GM19452 (cell line): ENCODE measurements around the gene NF2.

Experiments used
- ATAC-seq: cut with Tn5 transposase; IDR thresholded peaks from one replicate; pipeline ENCODE4 v1.9.1; 2021; ENCODE audit not compliant: unreplicated experiment

NF2 gene

DNA sequence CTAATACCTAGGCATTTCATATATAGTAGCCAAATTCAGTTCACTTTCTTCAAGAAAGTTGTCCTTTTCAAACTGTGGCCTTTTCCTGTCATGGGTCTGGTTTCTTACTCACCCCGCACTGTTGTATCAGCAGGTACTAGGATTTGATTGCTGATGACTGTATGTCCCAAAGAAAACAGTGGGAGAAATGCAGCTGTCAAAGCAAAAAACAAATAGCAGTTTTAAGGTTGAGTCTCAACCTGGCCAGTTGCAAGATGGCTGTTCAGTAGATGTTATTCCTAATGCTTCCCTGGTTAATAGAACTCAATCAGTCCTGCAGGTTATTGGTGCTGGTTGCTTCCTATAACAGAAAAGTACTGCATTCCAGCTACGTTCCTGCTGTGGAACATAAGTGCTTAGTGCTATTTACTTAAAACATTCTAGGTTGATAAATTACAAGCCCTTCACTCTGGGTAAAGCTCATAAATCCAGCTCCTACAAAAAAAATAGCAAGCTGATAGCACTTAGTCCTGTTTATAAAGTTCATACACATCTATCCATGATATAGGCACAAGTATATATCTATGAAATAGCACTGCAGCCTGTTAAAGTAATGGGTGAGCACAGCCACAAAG, 26.6 kb downstream of the NF2 start:
- no peak for ATAC-seq

GRCh38 chr22:29630987-29631386, 27.6 kb downstream of the NF2 start:
- no peak for ATAC-seq

DNA sequence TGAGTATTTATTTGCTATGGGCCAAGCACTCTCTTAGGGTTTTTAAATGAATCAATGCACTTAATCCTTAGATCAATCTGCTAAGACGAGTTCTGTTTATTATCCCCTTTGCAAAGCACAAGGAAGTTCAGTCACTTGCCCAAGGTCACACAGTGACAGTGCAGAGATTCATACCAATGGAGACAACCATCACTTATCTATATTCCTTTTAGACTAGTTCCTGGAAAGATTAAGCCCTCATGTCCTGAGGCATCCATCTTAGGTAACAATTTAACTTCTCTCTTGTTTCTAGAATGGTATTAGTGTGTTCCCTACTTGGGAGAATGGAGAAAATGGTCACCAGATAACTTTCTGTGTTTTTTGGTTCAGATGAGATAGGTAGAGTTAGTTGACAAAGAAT, 28.3 kb downstream of the NF2 start:
- no peak for ATAC-seq

DNA sequence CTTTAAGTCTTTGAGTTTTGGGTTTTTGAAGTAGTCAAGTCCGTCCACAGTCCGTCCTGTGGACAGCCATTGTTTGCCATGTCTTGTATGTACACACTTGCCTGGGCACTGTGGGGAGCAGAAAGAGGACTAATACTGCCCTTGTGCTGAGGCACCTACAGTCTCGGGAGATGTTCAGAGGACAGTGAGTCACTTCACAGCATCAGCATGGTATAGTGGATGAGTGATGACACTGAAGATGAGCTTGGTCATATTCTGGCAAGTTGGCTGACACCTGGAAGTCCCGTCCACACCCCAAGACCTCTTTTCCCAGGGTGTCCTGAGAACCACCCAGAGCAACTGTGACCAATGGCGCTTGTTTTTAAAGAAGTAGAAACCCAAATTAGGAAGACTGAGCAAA, 29.2 kb downstream of the NF2 start:
- ATAC-seq = no peak

DNA sequence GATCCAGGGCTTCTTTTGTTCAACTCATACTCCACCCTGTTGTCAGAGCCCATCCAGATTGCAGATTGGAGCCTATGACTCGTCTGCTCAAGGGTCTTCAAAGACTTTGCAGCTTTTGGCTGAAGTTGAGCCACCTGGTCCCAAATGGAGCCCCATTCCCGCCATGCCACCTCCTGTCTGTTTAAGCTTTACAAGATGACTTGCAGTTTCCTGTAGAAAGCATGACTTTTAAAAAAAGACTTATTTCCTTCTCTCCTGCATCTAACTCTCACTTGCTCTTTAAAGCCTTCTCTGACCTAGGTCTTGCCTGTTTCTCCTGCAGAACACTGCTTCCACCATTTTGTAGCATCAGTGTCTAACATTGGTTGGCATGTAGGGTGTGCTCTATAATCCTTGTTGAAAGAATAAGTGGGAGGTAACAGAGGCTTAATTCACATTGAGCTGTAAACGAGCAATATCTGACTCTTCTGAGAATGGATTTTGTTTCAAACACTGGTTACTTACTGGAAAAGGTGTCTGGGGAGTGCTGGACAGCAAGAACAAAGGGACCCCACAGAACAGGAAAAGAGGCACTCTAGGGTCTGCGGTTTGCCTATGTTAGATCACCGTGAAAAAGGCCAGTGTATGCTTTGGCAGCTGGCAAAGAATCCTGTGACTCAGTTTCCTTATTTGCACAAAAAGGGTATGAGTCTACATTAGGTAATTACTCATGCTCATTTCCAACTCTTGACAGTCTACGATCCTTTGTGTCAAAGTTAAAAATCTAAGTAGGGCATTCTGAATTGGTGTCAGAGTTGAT, 30.3 kb downstream of the NF2 start:
- no peak for ATAC-seq

- no peak for ATAC-seq
These were observed 31.4 kb downstream of the NF2 start for GRCh38 chr22:29634847-29635246.

GRCh38 chr22:29635734-29636357, 32.4 kb downstream of the NF2 start:
- no peak for ATAC-seq

- ATAC-seq = no peak
These were observed 33.3 kb downstream of the NF2 start for GRCh38 chr22:29636751-29637150.

GRCh38 chr22:29637181-29637580, 33.7 kb downstream of the NF2 start:
- ATAC-seq = no peak

DNA sequence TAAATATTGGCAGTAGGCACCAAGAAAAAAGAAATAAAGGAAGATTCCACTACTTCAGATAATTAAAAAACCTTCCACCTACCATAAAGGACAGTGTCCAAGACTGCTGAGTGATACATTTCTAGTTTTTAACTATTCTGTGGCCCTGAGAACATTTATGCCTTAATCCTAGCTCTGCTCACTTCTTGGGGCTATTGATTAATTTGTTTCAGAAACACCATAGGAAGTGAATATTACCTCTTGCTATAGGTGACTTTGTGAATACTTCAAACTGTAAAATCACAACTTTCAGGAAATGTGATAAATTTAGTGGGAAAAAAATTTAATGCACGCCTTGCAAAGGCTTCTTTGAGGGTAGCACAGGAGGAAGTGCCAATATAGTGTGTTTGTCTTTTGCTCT, 35.2 kb downstream of the NF2 start:
- no peak for ATAC-seq

- no peak for ATAC-seq
These were observed 35.7 kb downstream of the NF2 start for GRCh38 chr22:29639096-29639495.

- no peak for ATAC-seq
These were observed 37.7 kb downstream of the NF2 start for GRCh38 chr22:29641042-29641699.

DNA sequence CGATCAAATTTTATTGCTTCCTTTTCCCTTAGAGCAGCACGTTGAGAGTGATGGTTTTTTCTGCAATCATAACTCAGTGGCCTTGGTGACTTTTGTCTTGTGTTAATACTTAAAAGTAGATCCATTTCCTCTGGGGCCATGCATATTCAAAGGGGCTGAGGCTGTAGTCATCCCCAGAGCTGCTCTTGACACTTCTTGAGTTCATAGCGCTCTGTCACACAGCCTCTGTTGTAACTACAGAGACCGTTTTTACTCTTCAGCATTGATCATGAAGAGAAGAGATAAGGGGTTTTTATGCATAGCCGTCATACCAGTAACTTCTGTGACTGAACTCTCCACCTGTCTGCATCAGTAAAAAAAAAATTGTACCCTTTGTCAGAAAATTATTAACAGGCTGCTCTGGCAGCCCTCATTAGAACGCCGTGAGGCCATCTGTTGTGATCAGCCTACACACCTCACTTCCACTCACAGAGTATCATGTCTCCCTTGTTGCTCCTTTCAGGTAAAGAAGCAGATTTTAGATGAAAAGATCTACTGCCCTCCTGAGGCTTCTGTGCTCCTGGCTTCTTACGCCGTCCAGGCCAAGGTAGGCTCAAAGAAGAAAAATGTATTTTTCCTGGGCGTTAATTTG, 38.4 kb downstream of the NF2 start:
- no peak for ATAC-seq

GRCh38 chr22:29642694-29643093, 39.3 kb downstream of the NF2 start:
- no peak for ATAC-seq

GRCh38 chr22:29647954-29648737, 44.7 kb downstream of the NF2 start:
- ATAC-seq = no peak

DNA sequence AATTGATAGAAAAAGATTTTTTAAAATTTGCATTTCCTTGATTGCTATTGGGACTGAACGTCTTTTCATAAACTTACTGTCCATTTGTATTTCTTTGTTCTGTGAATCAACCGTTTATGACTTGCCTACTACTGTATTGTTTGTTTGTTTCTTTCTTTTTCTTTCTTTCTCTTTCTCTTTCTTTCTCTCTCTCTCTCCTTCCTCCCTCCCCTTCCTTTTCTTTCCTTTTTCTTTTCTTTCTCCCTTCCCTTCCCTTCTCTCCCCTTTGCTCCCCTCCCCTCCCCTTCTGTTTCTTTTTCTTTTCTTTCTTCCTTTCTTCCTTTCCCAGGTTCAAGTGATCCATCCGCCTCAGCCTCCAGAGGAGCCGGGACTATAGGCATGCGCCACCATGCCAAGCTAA, 46.9 kb downstream of the NF2 start:
- no peak for ATAC-seq

GRCh38 chr22:29651652-29652051, 48.2 kb downstream of the NF2 start:
- ATAC-seq = no peak

- no peak for ATAC-seq
These were observed 51.0 kb downstream of the NF2 start for GRCh38 chr22:29654420-29654819.

- no peak for ATAC-seq
These were observed 51.4 kb downstream of the NF2 start for GRCh38 chr22:29654882-29655281.

GRCh38 chr22:29658176-29658575, 54.7 kb downstream of the NF2 start:
- ATAC-seq = no peak

GRCh38 chr22:29660021-29660420, 56.6 kb downstream of the NF2 start:
- no peak for ATAC-seq
